Middle frontal gyrus (tissue), 1 donor: ENCODE measurements around the gene ADD1.
A peak's percentile ranks its signal among the peaks of the same experiment; 100 is the strongest.
"Not testable (repeated sequence)": the region's sequence is repeated elsewhere in the genome, so short reads cannot be mapped to it uniquely, and the experiment has no call there.

Experiments
- DNase-seq: peaks from one replicate; pipeline ENCODE4 v3.0.0-alpha.2; 2015; ENCODE audit warnings: low spot score; ENCODE audit errors: extremely low spot score

ADD1 gene

GRCh38 chr4:2933566-2934076 lies 90.0 kb downstream of the ADD1 start:
- DNase-seq, result no peak

- DNase-seq, result no peak
Observed at GRCh38 chr4:2934077-2934812, 90.6 kb downstream of the ADD1 start.

- peak; percentile 81 for DNase-seq
Observed at GRCh38 chr4:2934813-2935761, 91.4 kb downstream of the ADD1 start.

GRCh38 chr4:2935762-2936743 lies 92.4 kb downstream of the ADD1 start:
- DNase-seq, result no peak

- DNase-seq, result no peak
Observed at GRCh38 chr4:2936773-2937145, 93.1 kb downstream of the ADD1 start.

GRCh38 chr4:2937146-2937857 lies 93.7 kb downstream of the ADD1 start:
- DNase-seq, result no peak

GRCh38 chr4:2937986-2938385 lies 94.3 kb downstream of the ADD1 start:
- DNase-seq, result no peak

- DNase-seq, result not testable (repeated sequence)
Observed at GRCh38 chr4:2938411-2938810, 94.8 kb downstream of the ADD1 start.

GRCh38 chr4:2938906-2939305 lies 95.3 kb downstream of the ADD1 start:
- DNase-seq, result no peak

- DNase-seq, result no peak
Observed at GRCh38 chr4:2939383-2940243, 96.0 kb downstream of the ADD1 start.

GRCh38 chr4:2940267-2941137 lies 96.9 kb downstream of the ADD1 start:
- DNase-seq, result no peak

- DNase-seq, result no peak
Observed at GRCh38 chr4:2941138-2942036, 97.7 kb downstream of the ADD1 start.

GRCh38 chr4:2942037-2942531 lies 98.4 kb downstream of the ADD1 start:
- no peak for DNase-seq

GRCh38 chr4:2942532-2943363 lies 99.1 kb downstream of the ADD1 start:
- DNase-seq, result no peak

GRCh38 chr4:2943364-2944090 lies 99.9 kb downstream of the ADD1 start:
- DNase-seq, result no peak

GRCh38 chr4:2944091-2944482 lies 100.4 kb downstream of the ADD1 start:
- no peak for DNase-seq
